GM18873 (cell line): ENCODE measurements around the gene PITPNM3.

ENCODE experiments used
- ATAC-seq: cut with Tn5 transposase; IDR thresholded peaks from one replicate; pipeline ENCODE4 v1.9.1; 2021; ENCODE audit warnings: mild to moderate bottlenecking, moderate library complexity, moderate number of reproducible peaks; ENCODE audit not compliant: unreplicated experiment, low FRiP score

Gene PITPNM3

GRCh38 chr17:6453279-6454024 is 102.9 kb downstream of the PITPNM3 start:
- ATAC-seq = no peak

DNA sequence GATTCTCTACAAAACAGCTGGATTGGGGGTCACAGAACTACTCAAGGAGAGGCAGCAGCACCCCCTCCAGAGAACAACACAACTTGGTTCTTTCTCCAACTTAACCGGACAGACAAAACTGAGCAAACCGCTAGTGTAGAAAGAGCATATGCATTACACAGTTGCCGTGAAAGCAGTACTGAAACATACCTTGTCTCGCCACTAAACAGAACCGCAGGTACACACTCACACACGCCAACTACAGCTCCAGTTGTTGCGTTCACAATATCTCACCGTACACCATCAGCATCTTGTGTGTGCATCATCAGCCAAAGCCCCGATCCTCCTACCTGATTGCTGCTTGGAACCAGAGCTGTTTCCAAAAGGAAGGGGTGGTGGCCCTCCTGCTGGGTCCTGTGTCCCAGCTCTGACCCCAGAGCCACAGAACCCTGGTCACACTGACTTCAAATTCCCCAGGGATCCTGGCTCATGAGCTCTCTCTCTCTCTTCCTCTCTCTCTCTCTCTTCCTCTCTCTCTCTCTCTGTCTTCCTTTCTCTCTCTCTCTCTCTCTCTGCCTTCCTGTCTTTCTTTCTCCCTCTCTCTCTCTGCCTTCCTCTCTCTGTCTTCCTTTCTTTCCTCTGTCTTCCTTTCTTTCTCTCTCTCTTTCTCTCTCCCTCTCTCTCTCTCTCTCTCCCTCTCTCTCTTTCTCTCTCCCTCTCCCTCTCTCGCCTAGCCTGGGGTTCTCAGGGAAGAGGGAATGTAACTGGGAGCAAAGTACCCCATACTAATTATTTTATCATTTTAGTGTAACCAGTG is 103.7 kb downstream of the PITPNM3 start:
- no peak for ATAC-seq

DNA sequence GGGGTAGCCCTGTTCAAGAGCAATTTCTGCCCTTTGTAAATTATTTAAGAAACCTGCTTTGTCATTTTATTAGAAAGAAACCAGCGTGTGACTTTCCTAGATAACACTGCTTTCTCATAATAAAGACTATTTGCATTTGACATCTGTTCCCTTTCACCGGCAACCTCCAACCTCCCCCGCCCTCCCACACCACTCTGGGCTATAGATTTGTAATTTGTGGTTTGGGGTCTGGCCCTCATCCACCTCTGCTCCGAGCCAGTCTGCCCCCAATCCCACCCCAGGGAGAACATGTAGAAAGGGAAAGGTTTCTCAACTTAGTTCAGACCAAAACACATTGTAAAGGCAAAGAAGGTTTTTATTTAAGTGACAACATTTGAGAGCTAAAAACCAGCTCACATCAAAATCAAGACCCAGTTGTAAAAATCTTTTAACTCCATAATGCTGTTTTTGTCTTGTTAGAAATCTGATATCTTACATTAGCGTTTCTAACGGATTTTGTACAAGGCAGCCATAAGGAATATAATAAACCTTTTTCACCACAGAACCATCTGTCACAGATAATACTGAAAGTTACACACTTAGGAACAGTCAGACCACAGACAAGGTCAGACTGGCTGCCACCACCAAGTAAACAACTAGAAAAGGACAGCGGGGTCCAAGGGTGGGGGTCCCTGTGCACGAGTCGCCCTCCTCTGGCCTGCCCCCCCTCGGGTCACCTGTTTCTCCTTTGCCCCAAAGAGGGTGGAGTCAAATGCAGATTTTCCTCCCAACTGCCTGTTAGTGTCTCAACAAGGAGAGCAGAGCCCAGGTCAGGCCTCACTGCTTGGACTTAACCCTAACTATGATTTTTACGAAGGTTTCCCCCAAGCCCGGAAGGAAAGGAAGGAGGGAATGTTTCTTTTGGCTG is 105.2 kb downstream of the PITPNM3 start:
- no peak for ATAC-seq

DNA sequence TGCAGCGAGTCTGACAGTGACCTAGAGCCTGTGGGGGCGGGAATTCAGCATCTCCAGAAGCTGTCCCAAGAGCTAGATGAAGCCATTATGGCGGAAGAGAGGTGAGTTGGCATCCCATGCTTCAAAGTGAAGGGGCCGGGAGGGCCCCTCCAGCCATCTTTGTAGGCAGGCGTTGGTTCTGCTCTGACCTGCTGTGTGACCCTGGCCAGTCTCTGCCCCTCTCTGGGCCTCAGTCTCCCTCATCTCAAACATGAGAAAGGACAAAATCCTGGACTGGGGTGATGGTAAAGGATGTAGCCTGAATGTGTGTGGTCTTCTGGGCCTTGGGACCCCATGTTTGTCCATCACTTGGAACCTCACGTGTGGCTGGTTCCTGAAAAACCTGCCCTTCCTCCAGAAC is 107.0 kb downstream of the PITPNM3 start:
- ATAC-seq = no peak

DNA sequence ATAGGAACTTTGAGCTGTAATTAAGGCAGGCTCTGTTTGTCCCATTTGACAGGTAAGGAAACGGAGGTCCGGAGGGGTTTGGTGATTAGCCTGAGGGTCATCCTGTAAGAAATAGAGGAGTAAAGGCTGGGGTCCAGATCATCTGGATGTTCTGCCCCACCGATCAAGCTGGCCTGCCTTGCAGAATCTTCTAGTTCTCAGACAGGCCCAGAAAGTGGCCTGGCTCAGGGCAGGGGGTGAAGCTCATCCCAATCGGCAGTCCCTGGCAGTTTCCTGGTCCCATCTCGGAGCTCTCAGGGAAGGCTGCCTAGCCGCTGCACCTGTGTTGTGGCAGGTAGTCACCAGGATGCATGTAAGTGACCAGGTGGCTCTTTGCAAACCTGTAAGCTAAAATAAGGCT is 107.9 kb downstream of the PITPNM3 start:
- ATAC-seq = no peak

- no peak for ATAC-seq
Observed at GRCh38 chr17:6446516-6447100, 109.7 kb downstream of the PITPNM3 start.

- ATAC-seq = no peak
Observed at GRCh38 chr17:6444571-6445335, 111.6 kb downstream of the PITPNM3 start.

GRCh38 chr17:6443692-6444570 is 112.4 kb downstream of the PITPNM3 start, which contains the start of gene PIMREG:
Gene PIMREG, plus strand, starts transcription at chr17:6444455. Its CDS starts 656 bp downstream, at chr17:6445111.
- no peak for ATAC-seq

DNA sequence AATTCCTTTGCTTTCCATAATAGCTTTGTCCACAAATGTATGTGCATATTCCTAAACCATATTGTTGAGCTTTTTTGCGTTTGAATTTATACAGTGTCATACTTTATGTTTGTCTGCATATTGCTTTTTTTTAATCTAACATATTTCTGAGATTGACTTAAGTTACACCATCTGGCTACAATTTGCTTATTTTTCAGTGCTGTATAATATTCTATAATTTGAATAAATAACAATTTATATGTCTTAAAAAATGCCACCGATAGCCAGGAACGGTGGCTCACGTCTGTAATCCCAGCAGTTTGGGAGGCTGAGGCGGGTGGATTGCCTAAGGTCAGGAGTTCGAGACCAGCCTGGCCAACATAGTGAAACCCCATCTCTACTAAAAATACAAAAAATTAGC is 113.6 kb downstream of the PITPNM3 start:
- no peak for ATAC-seq

DNA sequence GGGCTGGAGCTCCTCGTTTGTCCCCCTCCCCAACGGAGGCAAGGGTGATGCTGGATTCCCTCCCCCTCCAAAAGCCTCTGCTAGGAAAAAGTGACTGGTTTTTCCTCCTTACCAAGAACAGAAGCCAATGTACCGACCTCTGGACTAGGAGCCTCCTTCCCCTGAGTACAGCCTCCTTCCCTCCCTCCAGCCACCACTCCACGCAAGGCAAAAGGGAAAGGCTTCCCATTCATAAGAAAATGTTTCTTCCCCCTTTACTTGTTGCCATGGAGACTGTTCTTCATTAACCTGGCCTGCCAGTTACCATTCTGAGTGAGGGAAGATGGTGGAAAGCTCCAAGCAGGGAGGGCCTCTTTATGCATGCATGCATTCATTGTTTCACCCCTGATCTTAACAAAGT is 116.4 kb downstream of the PITPNM3 start:
- no peak for ATAC-seq

GRCh38 chr17:6437956-6438355 is 118.4 kb downstream of the PITPNM3 start:
- no peak for ATAC-seq

DNA sequence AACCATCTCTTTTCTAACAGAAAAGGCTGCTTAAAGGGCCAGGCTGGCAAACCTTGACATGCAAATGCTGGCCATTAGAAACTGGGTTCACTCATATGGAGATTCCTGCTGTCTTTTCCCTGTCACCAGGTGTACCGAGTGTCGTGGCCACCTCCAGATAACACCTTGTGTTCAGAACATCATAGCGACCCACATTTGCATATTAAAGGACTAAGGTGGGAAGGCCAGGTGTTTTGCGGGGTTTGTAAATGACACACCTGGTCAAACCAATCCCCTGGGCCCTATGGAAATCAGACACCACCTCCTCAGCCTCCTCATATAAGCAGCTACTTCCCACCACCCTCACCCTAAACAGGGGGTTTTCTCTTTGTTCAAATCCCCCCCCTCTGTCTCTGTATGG is 118.9 kb downstream of the PITPNM3 start:
- ATAC-seq = no peak

- ATAC-seq = no peak
Observed at GRCh38 chr17:6435968-6436367, 120.4 kb downstream of the PITPNM3 start.

GRCh38 chr17:6435051-6435450 is 121.3 kb downstream of the PITPNM3 start, which contains the start of gene AIPL1:
Gene AIPL1, minus strand, starts transcription at chr17:6435121. Its CDS starts 17 bp downstream, at chr17:6435104.
- no peak for ATAC-seq

- no peak for ATAC-seq
Observed at GRCh38 chr17:6430769-6431168, 125.6 kb downstream of the PITPNM3 start.

DNA sequence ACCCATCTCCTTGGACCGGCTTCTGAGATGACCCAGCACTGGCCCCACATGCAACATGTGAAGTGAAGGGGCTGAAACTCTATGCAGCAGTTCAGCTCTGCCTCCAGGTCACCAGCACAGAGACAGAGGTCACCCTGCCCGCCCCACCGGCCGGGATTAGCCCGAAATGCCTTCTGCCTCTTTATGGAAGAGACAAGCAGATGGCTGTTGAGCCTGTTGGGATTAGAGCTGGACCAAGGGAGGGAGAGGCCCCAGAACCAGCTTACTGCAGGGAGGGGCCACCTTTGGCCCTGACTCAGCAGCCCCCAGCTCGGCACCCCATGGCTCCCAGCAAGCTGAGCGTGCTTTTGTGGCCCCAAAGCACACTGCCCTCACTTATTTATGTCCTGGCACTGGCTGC is 127.1 kb downstream of the PITPNM3 start:
- no peak for ATAC-seq

DNA sequence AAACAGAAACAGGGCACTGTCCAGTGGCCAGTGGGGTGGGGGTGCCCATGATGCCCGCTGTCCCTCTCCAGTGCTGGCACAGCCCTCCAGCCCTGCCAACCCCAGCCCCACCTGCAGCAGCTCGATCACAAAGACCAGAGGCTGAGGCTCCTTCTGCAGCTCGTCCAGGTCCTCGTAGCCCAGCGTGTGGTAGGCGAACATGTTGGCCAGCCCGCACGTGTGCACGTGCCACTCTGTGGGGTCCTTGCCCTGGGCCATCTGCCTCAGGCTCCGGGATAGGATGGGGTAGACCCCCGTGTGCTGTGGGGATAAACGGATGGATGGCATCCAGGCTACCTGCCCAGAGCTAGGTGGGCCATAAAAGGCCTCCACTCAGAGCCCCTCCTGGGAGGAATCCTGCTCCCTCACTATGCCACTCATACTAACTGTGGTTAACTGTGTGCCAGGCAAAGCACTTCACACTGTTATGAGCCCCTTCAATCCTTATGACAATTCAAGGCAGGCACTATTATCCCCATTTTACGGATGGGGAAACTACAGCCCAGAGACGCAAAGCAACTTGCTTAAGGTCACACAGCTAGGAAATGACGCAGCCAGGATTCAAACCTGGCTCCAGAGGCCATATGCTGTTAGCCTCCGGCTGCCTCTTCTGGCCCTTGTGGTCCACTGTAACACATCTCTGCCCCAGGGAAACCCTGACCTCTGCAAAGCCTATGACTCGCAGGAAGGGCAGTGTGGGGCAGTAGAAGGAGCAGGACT is 128.0 kb downstream of the PITPNM3 start:
- ATAC-seq = no peak

- no peak for ATAC-seq
Observed at GRCh38 chr17:6427279-6427781, 129.0 kb downstream of the PITPNM3 start.
